MM.1S (cell line): ENCODE data around the gene PHB1.

Experiments used
- EZH2 ChIP-seq: fragments of 300-600 bp; sonication (generic); optimal IDR thresholded peaks from 2 replicates; pipeline ENCODE3; 2017; ENCODE audit warnings: low read depth, mild to moderate bottlenecking, antibody characterized with exemption, low read length, mixed read lengths
- EZH2phosphoT487 ChIP-seq: fragments of 300-600 bp; sonication (generic); IDR thresholded peaks from 2 replicates; pipeline ENCODE4 v1.6.1; 2018; ENCODE audit warnings: antibody characterized with exemption, low read length
- TF ChIP-seq, protein P1 (sequence below): fragments of 300-600 bp; sonication (generic); IDR thresholded peaks from 2 replicates; pipeline ENCODE4 v1.5.1; 2016; ENCODE audit warnings: antibody characterized with exemption, low read length, mixed read lengths

DNA sequence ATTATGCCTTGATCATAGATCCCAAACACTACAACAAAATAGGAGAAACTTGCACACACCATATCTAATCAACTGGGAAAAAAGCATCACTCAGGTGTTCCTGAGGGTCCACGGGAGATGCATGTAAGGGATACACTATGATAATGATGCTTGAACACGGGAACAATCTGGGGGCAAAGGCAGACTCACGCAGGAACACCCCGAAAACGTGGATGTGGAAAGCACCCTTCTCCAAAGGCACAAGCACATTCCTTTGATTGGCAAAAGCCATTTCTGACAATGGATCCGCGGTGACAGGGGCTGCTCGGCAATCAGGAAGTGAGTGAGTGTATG is 53.9 kb downstream of the PHB1 start:
- TF ChIP-seq, protein P1, sequence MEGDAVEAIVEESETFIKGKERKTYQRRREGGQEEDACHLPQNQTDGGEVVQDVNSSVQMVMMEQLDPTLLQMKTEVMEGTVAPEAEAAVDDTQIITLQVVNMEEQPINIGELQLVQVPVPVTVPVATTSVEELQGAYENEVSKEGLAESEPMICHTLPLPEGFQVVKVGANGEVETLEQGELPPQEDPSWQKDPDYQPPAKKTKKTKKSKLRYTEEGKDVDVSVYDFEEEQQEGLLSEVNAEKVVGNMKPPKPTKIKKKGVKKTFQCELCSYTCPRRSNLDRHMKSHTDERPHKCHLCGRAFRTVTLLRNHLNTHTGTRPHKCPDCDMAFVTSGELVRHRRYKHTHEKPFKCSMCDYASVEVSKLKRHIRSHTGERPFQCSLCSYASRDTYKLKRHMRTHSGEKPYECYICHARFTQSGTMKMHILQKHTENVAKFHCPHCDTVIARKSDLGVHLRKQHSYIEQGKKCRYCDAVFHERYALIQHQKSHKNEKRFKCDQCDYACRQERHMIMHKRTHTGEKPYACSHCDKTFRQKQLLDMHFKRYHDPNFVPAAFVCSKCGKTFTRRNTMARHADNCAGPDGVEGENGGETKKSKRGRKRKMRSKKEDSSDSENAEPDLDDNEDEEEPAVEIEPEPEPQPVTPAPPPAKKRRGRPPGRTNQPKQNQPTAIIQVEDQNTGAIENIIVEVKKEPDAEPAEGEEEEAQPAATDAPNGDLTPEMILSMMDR: no peak
- TF ChIP-seq EZH2 (no peak), EZH2phosphoT487 (no peak)
